IMR-90 (cell line): ENCODE measurements around the gene MAP4. TPM values are rescaled to one million over a fixed set of nuclear protein-coding genes. Genes with fewer than 3 reads are reported as not detected.

Source experiments
- ATAC-seq: fragments of 200-7000 bp; cut with Tn5 transposase; 2 replicates; pipeline ENCODE4 v1.9.1; 2020; ENCODE audit warnings: low read depth, mild to moderate bottlenecking, moderate library complexity
- BruUV-seq: library from RNA; stranded (reverse); fragments of 400-500 nt; replicated peaks from 2 replicates; lab custom pipeline; 2021; lab: Mats Ljungman, UMichigan
- CTCF ChIA-PET: fragments of 300-600 bp; formaldehyde crosslinking; extraction: SDS; loops from one replicate; lab custom pipeline; 2021; ENCODE audit warnings: antibody characterized with exemption; lab: Yijun Ruan, JAX
- POLR2A ChIA-PET: fragments of 300-600 bp; sonication (Branson Sonifier 250); formaldehyde crosslinking; loops from one replicate; lab custom pipeline; 2022; ENCODE audit warnings: antibody characterized with exemption; ENCODE audit not compliant: unreplicated experiment; lab: Charles Lee
- DNase-seq: peaks from one replicate; pipeline ENCODE4 v3.0.0; 2013
- H2AFZ ChIP-seq: replicated peaks from 2 replicates; pipeline ENCODE3; 2013; ENCODE audit warnings: low read length, mild to moderate bottlenecking; ENCODE audit not compliant: poor library complexity
- H2AK5ac ChIP-seq: 2 replicates; pipeline ENCODE4 v1.6.1; 2013; ENCODE audit warnings: low read depth, low read length, inconsistent platforms
- H2AK9ac ChIP-seq: replicated peaks from 2 replicates; pipeline ENCODE3; 2013; ENCODE audit warnings: mild to moderate bottlenecking, low read depth, low read length, moderate library complexity; ENCODE audit not compliant: poor library complexity
- H2BK120ac ChIP-seq: 2 replicates; pipeline ENCODE4 v1.6.1; 2013; ENCODE audit warnings: low read depth, low read length, inconsistent platforms
- H2BK15ac ChIP-seq: 3 replicates; pipeline ENCODE4 v1.6.1; 2013; ENCODE audit warnings: low read depth, low read length, inconsistent platforms
- H2BK20ac ChIP-seq: 2 replicates; pipeline ENCODE4 v1.6.1; 2013; ENCODE audit warnings: low read depth, mild to moderate bottlenecking, inconsistent platforms, low read length, moderate library complexity
- H2BK5ac ChIP-seq: 2 replicates; pipeline ENCODE4 v1.6.1; 2013; ENCODE audit warnings: mild to moderate bottlenecking, low read depth, low read length, inconsistent platforms; ENCODE audit not compliant: poor library complexity, severe bottlenecking
- H3K14ac ChIP-seq: replicated peaks from 2 replicates; pipeline ENCODE4 v1.6.1; 2013; ENCODE audit warnings: low read depth, low read length, inconsistent platforms
- H3K18ac ChIP-seq: 2 replicates; pipeline ENCODE4 v1.6.1; 2013; ENCODE audit warnings: low read depth, low read length, control low read depth
- H3K23ac ChIP-seq: 2 replicates; pipeline ENCODE4 v1.6.1; 2013; ENCODE audit warnings: low read depth, low read length, inconsistent platforms
- H3K27ac ChIP-seq: 2 replicates; pipeline ENCODE4 v1.5.1; 2013; ENCODE audit warnings: mild to moderate bottlenecking, control low read depth, low read length; ENCODE audit not compliant: insufficient read depth
- H3K27me3 ChIP-seq: 2 replicates; pipeline ENCODE4 v1.6.1; 2013; ENCODE audit warnings: low read length; ENCODE audit not compliant: control insufficient read depth, insufficient read depth
- H3K36me3 ChIP-seq: 2 replicates; pipeline ENCODE4 v1.6.1; 2013; ENCODE audit warnings: low read length, mixed read lengths; ENCODE audit not compliant: control insufficient read depth, insufficient read depth
- H3K4ac ChIP-seq: 2 replicates; pipeline ENCODE4 v1.6.1; 2013; ENCODE audit warnings: low read depth, low read length, inconsistent platforms
- H3K4me1 ChIP-seq: 2 replicates; pipeline ENCODE4 v1.6.1; 2013; ENCODE audit warnings: low read length, mixed read lengths; ENCODE audit not compliant: control insufficient read depth, insufficient read depth
- H3K4me2 ChIP-seq: 2 replicates; pipeline ENCODE4 v1.6.1; 2013; ENCODE audit warnings: low read depth, mild to moderate bottlenecking, control low read depth, low read length, moderate library complexity
- H3K4me3 ChIP-seq: 2 replicates; pipeline ENCODE4 v1.5.1; 2013; ENCODE audit warnings: low read depth, mild to moderate bottlenecking, control low read depth, low read length, moderate library complexity; ENCODE audit not compliant: insufficient read depth
- H3K56ac ChIP-seq: 2 replicates; pipeline ENCODE4 v1.6.1; 2013; ENCODE audit warnings: low read length, inconsistent platforms; ENCODE audit not compliant: insufficient read depth; ENCODE audit errors: extremely low read depth
- H3K79me1 ChIP-seq, 2 experiments: 2 replicates each; pipeline ENCODE4 v1.6.1; 2013; ENCODE audit warnings: low read length in 2 of 2, inconsistent platforms in 1 of 2, low read depth in 1 of 2
- H3K9ac ChIP-seq: 2 replicates; pipeline ENCODE4 v1.6.1; 2013; ENCODE audit warnings: low read depth, low read length, control low read depth
- H3K9me1 ChIP-seq: 2 replicates; pipeline ENCODE4 v1.6.1; 2013; ENCODE audit warnings: low read length, inconsistent platforms; ENCODE audit not compliant: insufficient read depth
- H3K9me3 ChIP-seq: 2 replicates; pipeline ENCODE4 v1.6.1; 2013; ENCODE audit warnings: low read length; ENCODE audit not compliant: control insufficient read depth, insufficient read depth
- H4K20me1 ChIP-seq: 2 replicates; pipeline ENCODE4 v1.6.1; 2013; ENCODE audit warnings: low read length, inconsistent platforms; ENCODE audit not compliant: insufficient read depth
- H4K5ac ChIP-seq: 2 replicates; pipeline ENCODE4 v1.6.1; 2013; ENCODE audit warnings: mild to moderate bottlenecking, low read depth, low read length, control low read depth
- H4K8ac ChIP-seq, 2 experiments: 2 replicates each; pipeline ENCODE4 v1.6.1; 2013; ENCODE audit warnings: low read depth in 2 of 2, low read length in 2 of 2, control low read depth in 1 of 2, inconsistent platforms in 1 of 2
- H4K91ac ChIP-seq: 2 replicates; pipeline ENCODE4 v1.6.1; 2013; ENCODE audit warnings: low read depth, low read length, inconsistent platforms; ENCODE audit not compliant: insufficient read depth
- CHD1 ChIP-seq: IDR thresholded peaks from 2 replicates; pipeline ENCODE4 v1.6.1; 2012; ENCODE audit warnings: low read depth, low read length, improper control_type of control experiment
- RFX5 ChIP-seq: IDR thresholded peaks from 2 replicates; pipeline ENCODE4 v1.8.0; 2012; ENCODE audit warnings: low read depth, mild to moderate bottlenecking, low read length, moderate library complexity
- WGBS, 2 experiments: methylation state at CpG; one replicate each; pipeline versions ENCODE4 v1.1.5 to v1.1.7; 2013; ENCODE audit warnings: missing lambda C conversion rate in 2 of 2; ENCODE audit not compliant: insufficient read length in 1 of 2; ENCODE audit errors: extremely low coverage in 2 of 2; 5-methylcytosine and 5-hydroxymethylcytosine counted together
- dilution Hi-C: fragments of 300-500 bp; cut with HindIII; formaldehyde crosslinking; loops from one replicate; pipeline ENCODE4 v1.14.3; 2018; ENCODE audit warnings: low sequenced_read_pairs; ENCODE audit not compliant: unreplicated experiment
- in situ Hi-C: fragments of 300-500 bp; cut with MboI; formaldehyde crosslinking; loops from 3 replicates; pipeline ENCODE4 v1.14.3; 2019; ENCODE audit warnings: low sequenced_read_pairs, inconsistent platforms, mixed read lengths
- intact Hi-C: fragments of 100-400 bp; cut with micrococcal nuclease; formaldehyde crosslinking; loops from 2 replicates; pipeline ENCODE4 v1.10.0; 2022
- polyA plus RNA-seq, 3 experiments: library from polyadenylated mRNA; depleted of rRNA; stranded (reverse); fragments of >200 nt; gene quantifications; 2 replicates each; pipeline ENCODE4 v1.2.3, GENCODE V29; 2012; ENCODE audit warnings: low replicate concordance in 1 of 3
- total RNA-seq: library from RNA; depleted of rRNA; stranded (reverse); fragments of >200 nt; gene quantifications from 2 replicates; pipeline ENCODE4 v1.2.3, GENCODE V29; 2012
- TF ChIP-seq, protein P1 (sequence below): fragments of 150-350 bp; IDR thresholded peaks from 2 replicates; pipeline ENCODE4 v1.6.1; 2016; ENCODE audit warnings: low read depth, mild to moderate bottlenecking, low read length, moderate library complexity, borderline replicate concordance

Gene MAP4
- total and polyA plus RNA-seq, 2 of the 4 experiments (the other 2 are of a cell fraction): 87.8 to 216 TPM

DNA sequence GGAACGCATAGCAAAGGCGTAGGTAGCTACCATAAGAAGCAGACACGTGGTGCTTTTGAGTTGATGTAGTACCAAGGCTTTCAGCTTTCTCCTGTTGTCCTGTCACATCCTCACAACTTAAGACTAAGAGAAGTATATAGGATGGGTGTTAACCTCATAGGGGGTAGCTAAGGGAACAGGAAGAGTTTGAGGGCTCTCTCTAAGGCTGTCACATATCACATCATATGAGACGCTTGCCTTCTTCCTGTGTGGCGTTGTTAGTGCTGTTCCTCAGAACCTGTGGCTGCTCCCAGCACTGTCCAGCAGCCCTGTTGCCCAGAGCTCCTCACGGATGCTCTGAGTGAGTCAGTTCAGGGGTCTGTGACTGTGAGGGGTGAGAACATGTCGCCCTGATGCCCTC, 198.6 kb downstream of the MAP4 start (continued):
- TF ChIP-seq, protein P1, sequence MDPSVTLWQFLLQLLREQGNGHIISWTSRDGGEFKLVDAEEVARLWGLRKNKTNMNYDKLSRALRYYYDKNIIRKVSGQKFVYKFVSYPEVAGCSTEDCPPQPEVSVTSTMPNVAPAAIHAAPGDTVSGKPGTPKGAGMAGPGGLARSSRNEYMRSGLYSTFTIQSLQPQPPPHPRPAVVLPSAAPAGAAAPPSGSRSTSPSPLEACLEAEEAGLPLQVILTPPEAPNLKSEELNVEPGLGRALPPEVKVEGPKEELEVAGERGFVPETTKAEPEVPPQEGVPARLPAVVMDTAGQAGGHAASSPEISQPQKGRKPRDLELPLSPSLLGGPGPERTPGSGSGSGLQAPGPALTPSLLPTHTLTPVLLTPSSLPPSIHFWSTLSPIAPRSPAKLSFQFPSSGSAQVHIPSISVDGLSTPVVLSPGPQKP: no peak

DNA sequence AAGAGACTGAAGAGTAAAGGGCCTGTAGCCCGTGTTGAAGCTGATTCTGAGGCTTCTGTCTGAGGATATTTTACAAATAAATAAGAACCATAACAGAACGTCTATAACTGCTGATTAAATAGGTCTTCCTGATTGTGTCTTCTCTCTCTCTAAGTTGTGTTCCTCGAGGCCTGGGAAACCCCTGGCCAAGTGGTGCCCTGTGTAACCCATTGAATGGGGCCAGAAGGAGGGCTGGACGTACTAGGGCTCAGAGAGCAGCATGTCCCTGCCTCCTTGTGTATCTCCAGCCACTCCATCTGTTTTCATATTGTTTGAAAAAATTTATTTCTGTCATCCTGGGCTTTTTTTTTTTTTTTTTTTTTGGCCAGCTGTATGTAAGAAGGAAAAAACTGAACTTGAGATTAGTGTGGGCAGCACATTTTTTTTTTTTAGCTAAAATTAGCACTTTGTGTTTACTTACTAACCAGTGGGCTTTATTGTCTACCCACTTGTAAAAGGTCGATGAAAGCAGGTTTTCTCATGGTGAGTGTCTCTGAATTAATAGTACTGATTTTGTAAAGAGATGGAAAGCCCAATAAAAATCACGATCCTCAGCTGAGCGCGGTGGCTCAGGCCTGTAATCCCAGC, 202.6 kb downstream of the MAP4 start:
- ChIA-PET CTCF (no interaction called here), POLR2A (no interaction called here)
- Histone ChIP-seq H4K5ac (no peak overlapping the region), H4K91ac (no peak overlapping the region), H3K23ac (no peak overlapping the region), H3K4me1 (no peaks in the 10 kb centered on the region), H3K18ac (no peak overlapping the region), H2BK120ac (no peak overlapping the region), H3K27ac (no peak overlapping the region), H3K9ac (no peak overlapping the region), H3K9me3 (no peaks in the 10 kb centered on the region), H3K56ac (no peak overlapping the region), H3K9me1 (peaks cover 7% of the 10 kb centered on the region), H2BK20ac (no peak overlapping the region), H3K4me3 (no peak overlapping the region), H2AFZ (no peak overlapping the region), H4K8ac (no peak overlapping the region), H2BK5ac (no peak overlapping the region), H3K36me3 (peaks cover 37% of the 10 kb centered on the region), H2BK15ac (no peak overlapping the region), H3K27me3 (no peaks in the 10 kb centered on the region), H3K4me2 (no peak overlapping the region), H3K79me1 (peaks cover 0 to 9% of the 10 kb centered on the region in 2 experiments; a peak in 2 of 4 replicates), H2AK9ac (no peak overlapping the region), H2AK5ac (no peak overlapping the region), H4K20me1 (no peaks in the 10 kb centered on the region), H3K4ac (no peak overlapping the region), H3K14ac (no peak overlapping the region)
- in situ Hi-C loops: no loop called here
- intact Hi-C loops: no loop called here
- dilution Hi-C loops: no loop called here
- 40% methylated on average over 1 of the region's 8 CpGs; no CpG with 5 or more reads in 1 of the 2 experiments for WGBS, 2 experiments
- no TSS peak for BruUV-seq
- no peak for DNase-seq
- TF ChIP-seq, protein P1: no peak
- TF ChIP-seq CHD1 (no peak), RFX5 (no peak)
- no peak for ATAC-seq
